GM18498 (cell line): ENCODE measurements around the gene DSE.

ENCODE experiments used
- ATAC-seq: cut with Tn5 transposase; IDR thresholded peaks from one replicate; pipeline ENCODE4 v1.9.1; 2021; ENCODE audit warnings: mild to moderate bottlenecking, moderate library complexity; ENCODE audit not compliant: unreplicated experiment

DSE gene

DNA sequence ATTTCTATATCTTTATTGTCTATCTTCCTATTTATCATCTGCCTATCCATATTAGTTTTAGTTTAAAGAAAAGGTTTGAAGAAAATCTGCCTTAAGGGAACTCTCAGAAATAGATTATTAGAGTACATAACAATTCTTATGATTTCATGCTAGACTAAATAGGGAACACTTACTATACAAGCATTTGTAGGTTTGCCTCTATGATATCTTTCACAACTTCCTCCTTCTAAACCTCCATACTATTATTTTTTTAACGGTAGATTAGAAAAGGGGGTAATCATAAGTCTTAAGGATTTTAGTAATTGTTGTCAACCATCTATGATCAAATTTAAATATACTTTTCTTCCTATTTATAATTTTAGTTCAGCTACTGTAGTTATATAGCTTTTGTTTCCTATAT lies 11.6 kb upstream of the DSE start:
- no peak for ATAC-seq

DNA sequence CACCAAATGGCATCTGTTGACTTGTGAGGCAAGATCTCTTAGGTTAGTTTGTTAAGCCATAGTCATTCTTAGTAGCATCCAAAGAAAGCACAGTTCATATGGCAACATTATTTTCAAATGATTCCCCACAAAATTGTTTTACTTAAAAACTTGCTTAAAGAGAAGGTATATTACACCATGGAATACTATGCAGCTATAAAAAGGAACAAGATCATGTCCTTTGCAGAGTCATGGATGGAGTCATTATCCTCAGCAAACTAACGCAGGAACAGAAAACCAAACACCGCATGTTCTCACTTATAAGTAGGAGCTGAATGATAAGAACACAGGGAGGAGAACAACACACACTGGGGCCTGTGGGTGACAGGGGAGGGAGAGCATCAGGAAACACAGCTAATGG lies 10.9 kb upstream of the DSE start:
- ATAC-seq = no peak

- no peak for ATAC-seq
Observed at GRCh38 chr6:116362276-116362675, 8.5 kb upstream of the DSE start.

GRCh38 chr6:116363759-116364158 lies 7.0 kb upstream of the DSE start:
- no peak for ATAC-seq

DNA sequence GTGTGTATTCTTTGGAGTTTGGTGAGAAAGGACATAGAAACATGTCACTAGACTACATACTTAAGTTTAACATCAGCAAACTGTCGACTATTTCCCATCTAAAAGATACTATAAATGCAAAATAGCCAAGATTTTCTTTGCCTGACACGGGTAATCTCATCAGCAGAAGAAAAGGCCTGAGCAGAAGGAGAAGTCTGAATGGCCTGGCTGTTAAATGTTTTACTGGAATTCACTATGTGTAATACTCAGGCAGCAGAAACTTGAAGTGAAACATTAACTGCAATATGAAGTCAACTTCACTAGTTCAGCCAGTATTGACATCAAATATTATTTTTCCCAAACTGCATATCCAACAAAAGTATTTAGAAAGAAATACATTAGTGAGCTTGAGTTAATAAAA lies 6.4 kb upstream of the DSE start:
- ATAC-seq = no peak

DNA sequence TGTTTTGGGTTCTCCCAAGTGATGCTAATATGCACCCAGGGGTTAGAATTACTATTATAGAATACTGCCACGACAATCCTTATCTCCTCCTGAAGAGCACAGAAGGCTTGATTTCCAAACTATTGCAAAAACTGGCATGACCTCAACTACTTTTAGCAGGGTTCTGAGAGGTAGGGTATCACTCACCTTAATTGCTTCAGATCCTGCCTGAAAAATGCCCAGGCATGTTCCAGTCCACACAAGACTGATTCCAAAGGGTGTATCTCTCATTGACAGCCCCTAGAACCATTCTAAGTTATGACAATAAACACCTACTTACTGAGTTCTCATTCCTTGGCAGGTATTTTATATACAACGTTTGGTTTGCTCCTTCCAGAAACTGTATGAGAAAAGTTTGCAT lies 5.0 kb upstream of the DSE start:
- no peak for ATAC-seq

GRCh38 chr6:116366740-116367275 lies 3.9 kb upstream of the DSE start:
- ATAC-seq = no peak

GRCh38 chr6:116369540-116369939 lies 1.2 kb upstream of the DSE start:
- ATAC-seq = peak; percentile 50

DNA sequence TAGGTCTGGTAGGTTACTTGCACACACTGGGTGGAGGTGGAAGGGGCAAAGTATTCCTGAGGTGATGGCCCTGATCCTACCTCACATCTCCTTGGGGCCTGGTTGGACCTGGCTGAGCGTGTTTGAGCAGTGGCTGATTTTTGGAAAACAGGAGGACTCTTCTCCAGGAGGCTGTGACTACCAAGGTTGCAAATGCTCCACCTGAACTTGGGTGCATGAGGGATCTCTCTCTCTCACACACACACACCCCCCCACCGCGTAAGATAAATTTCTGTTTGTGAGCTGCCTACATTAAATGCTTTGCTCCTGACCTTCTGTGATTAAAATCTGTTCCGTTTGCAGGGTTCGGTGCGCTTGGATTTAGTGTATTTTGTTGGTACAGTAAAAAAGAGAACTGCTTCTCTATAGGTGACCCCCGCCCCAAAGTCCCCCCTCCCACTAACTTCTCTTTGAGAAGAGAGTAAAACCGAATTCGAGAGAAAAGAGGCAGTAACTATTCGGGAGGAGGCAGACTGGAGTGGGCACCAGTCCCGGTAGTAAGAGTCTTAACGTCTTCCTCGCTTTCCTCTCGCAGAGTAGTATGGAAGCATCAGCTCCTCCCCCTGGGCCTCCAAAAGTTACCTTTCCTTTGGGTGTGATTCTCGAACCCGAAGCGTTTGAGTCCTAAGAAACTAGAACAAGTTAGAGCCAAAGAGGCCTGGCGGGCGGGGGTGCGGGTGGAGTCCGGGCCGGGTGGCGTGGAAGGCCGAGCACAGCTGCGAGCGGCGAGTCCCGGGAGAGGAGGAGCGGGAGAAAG lies 585 bp upstream of the DSE start:
- ATAC-seq = peak; percentile 5

GRCh38 chr6:116371120-116371917 lies 572 bp downstream of the DSE start:
- ATAC-seq = peak; percentile 53

DNA sequence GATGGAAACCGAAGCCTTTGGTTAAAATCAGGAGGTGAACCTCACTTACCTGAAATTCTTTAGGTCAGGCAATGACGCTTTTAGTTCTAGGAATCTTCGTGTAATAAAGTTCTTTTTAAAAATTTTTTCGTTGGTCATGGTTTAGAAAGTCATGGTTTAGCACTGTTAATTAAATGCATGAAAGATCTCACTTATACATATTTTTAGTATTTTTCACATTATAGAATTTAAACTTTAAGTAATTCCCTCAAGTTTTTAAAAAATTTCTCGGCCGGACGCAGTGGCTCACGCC lies 1.1 kb downstream of the DSE start:
- ATAC-seq = no peak

DNA sequence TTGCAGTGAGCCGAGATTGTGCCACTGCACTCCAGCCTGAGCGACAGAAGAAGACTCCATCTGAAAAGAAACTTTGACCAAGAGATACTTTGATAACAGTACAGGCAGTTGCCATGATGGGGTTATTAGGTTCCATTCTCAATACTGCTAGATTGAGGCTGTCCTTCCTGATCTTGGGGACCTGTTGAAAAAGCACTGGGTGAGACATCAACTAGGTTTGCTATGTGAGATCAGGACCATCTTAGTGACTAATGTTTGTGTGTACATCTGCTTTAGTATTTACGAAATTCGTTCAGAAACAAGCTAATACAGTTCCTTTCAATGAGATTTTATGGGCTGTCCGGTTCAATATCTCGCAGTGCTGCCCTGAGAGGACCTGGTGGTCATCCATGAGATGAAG lies 2.6 kb downstream of the DSE start:
- no peak for ATAC-seq

- no peak for ATAC-seq
Observed at GRCh38 chr6:116373940-116374339, 3.2 kb downstream of the DSE start.

- no peak for ATAC-seq
Observed at GRCh38 chr6:116374586-116374985, 3.8 kb downstream of the DSE start.

DNA sequence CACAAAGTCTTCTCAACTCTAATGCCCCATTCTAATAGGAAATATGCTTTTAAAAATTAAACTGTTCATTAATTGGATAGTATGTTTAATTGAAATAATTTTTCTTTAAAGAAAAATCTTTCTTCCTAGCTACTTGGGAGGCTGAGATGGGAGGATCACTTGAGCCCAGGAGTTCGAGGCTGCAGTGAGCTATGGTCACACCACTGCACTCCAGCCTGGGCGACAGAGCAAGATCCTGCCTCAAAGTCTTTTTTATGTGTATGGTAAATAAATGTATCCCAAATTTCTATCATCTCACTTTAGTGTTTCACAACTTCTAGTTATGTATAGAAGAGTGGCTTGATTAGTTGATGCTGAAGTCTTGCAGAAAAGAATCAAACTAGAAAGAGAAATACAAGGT lies 4.5 kb downstream of the DSE start:
- no peak for ATAC-seq

GRCh38 chr6:116376149-116376548 lies 5.4 kb downstream of the DSE start:
- ATAC-seq = no peak

DNA sequence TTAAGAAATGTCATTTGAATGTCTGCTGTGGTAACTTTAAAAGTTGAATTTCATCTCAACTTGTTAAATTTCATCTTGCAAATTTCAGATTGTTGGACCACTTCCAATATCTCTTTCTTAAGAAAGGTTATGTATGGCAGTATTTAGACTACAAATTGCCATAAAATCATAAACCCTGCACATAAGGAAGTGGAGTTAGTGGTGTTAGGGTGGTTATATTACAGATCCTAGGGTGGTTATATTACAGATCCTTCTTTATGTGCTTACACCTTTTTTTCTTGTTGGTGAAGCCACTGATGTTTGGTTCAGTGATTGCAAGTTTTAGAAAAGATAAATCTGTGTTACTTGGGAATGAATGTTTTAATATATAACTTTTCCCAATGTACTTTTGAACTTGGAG lies 9.0 kb downstream of the DSE start:
- no peak for ATAC-seq

DNA sequence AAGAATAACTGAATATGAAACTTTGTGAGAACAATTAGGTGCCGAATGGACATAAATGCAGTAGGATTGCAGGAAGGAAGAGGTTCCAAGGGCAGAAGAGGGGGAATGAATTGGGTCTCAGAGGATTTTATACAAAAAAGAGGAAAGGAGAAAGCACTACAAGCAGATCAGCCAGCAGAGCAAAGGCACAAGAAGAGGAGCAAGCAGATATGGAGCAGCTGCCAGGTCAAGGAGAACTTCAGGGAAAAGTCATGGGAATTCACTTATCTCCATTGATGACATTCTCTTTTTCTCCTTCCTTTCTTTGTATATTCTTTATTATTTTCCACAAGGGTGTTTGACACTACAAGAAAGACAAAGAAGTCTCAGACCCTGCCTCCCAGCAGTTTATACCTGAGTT lies 9.6 kb downstream of the DSE start:
- no peak for ATAC-seq

- no peak for ATAC-seq
Observed at GRCh38 chr6:116381000-116381399, 10.3 kb downstream of the DSE start.

- ATAC-seq = no peak
Observed at GRCh38 chr6:116382587-116382986, 11.8 kb downstream of the DSE start.

DNA sequence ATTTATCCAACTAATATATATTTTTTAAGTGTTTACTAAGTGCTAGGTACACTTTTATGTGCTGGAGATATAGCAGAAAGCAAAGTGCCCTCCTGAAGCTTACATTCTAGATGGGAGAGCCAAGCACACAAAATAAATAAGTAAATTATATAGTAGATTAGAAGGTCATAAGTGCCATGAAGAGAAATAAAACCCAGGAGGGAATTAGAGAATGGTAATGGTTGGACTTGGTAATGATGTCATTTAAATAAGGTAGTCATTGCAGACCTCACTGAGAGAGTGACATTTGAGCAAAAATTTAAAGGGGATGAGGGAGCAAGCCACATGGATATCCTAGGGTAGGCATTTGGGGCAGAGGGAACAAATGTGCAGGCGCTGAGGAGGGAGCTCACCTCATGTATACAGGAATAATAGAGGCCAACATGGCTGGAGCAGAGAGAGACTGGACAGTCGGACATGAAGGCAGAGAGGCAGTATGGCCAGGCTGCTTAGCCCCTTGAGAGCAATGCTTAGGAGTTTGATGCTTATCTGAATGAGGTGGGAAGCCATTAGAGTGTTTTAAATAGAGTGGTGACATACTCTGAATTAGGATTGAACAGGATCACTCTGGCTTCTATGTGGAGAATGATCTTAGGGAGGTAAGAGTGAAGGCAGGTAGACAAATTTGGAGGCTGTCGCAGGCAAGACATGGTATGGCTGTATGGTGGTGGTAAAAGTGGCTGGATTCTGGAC lies 14.1 kb downstream of the DSE start:
- ATAC-seq = no peak

GRCh38 chr6:116385459-116385802 lies 14.7 kb downstream of the DSE start:
- ATAC-seq = no peak
